GM23248 (cell line): ENCODE measurements around the gene EIF3B.

Source experiments
- EZH2 ChIP-seq: fragments of 200-600 bp; sonication (generic); IDR thresholded peaks from 2 replicates; pipeline ENCODE4 v1.6.1; 2018; ENCODE audit warnings: antibody characterized with exemption, mild to moderate bottlenecking; ENCODE audit not compliant: insufficient read depth, poor library complexity, severe bottlenecking
- EZH2phosphoT487 ChIP-seq: fragments of 200-600 bp; sonication (generic); IDR thresholded peaks from 2 replicates; pipeline ENCODE4 v1.6.1; 2018; ENCODE audit warnings: antibody characterized with exemption, moderate library complexity, mild to moderate bottlenecking, low read depth; ENCODE audit not compliant: insufficient read depth

DNA sequence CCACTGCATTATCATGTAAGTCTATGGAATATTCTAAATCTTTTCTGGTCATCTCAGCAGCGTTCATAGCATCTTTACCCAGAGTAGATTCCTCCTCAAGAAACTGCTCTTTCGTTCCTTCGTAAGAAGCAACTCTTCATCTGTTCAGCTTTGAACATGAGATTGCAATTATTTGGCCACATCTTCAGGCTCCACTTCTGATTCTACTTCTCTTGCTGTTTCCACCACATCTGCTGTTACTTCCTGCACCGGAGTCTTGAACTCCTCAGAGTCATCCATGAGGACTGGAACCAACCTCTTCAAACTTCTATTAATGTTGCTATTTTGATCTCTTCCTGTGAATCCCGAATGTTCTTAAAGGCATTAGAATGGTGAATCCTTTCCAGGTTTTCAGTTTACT is 61.4 kb downstream of the EIF3B start:
- TF ChIP-seq EZH2 (no peak), EZH2phosphoT487 (no peak)
